Endothelial cell of umbilical vein (primary cell): ENCODE data around the gene SPPL3. TPM values are rescaled to one million over a fixed set of nuclear protein-coding genes. Genes with fewer than 3 reads are reported as not detected.

Experiments
- BruUV-seq: library from RNA; stranded (reverse); fragments of 400-500 nt; replicated peaks from 2 replicates; lab custom pipeline; 2021; lab: Mats Ljungman, UMichigan
- CTCF ChIA-PET: fragments of 300-600, 350-600 bp; sonication (Branson Sonifier 250); formaldehyde crosslinking; loops from one replicate; lab custom pipeline; 2021; ENCODE audit warnings: antibody characterized with exemption, inconsistent platforms; lab: Charles Lee
- POLR2A ChIA-PET: fragments of 300-600, 350-600 bp; sonication (Branson Sonifier 250); formaldehyde crosslinking; loops from one replicate; lab custom pipeline; 2021; ENCODE audit warnings: antibody characterized with exemption, inconsistent platforms; lab: Charles Lee
- DNase-seq: peaks from one replicate; pipeline ENCODE4 v3.0.0-alpha.2; 2011; ENCODE audit warnings: low read depth, low spot score
- FAIRE-seq: peaks from 2 replicates; lab custom pipeline; 2011; peaks lifted over from hg19 to GRCh38; lab: Jason Lieb, UNC
- H2AFZ ChIP-seq: 2 replicates; pipeline ENCODE4 v1.6.0; 2012; ENCODE audit warnings: low read depth, low read length, control low read depth, inconsistent platforms
- H3K27ac ChIP-seq: 2 replicates; pipeline ENCODE4 v1.5.1; 2011; ENCODE audit warnings: low read depth, mild to moderate bottlenecking, control low read depth, low read length, moderate library complexity; ENCODE audit not compliant: insufficient read depth
- H3K27me3 ChIP-seq, 2 experiments: 2 replicates each; pipeline versions ENCODE4 v1.6.0 to v1.6.1; 2011; ENCODE audit warnings: low read length in 2 of 2, mixed read lengths in 1 of 2; ENCODE audit not compliant: control insufficient read depth in 2 of 2, insufficient read depth in 2 of 2
- H3K36me3 ChIP-seq, 2 experiments: 2 replicates in 1 of 2; 3 replicates in 1 of 2; pipeline ENCODE4 v1.5.1; 2011; ENCODE audit warnings: low read length in 2 of 2, mild to moderate bottlenecking in 1 of 2, moderate library complexity in 1 of 2; ENCODE audit not compliant: control insufficient read depth in 2 of 2, insufficient read depth in 2 of 2; ENCODE audit errors: extremely low read depth in 1 of 2
- H3K4me1 ChIP-seq: 3 replicates; pipeline ENCODE4 v1.5.1; 2011; ENCODE audit warnings: mild to moderate bottlenecking, low read length; ENCODE audit not compliant: control insufficient read depth, insufficient read depth; ENCODE audit errors: extremely low read depth
- H3K4me2 ChIP-seq: 2 replicates; pipeline ENCODE4 v1.6.1; 2011; ENCODE audit warnings: low read length, control low read depth, mixed read lengths; ENCODE audit not compliant: insufficient read depth
- H3K4me3 ChIP-seq, 3 experiments: fragments of 200-600 bp in 1 of 3; sonication (generic), shearing (Covaris generic) in 1 of 3; replicated peaks in 1 of 3; 2 replicates each; pipeline ENCODE4 v1.5.1; 2011 to 2016; ENCODE audit warnings: control low read depth in 3 of 3, low read length in 3 of 3, mild to moderate bottlenecking in 2 of 3, inconsistent platforms in 1 of 3, low read depth in 1 of 3, moderate library complexity in 1 of 3; ENCODE audit not compliant: insufficient read depth in 1 of 3
- H3K79me2 ChIP-seq: 2 replicates; pipeline ENCODE4 v1.6.0; 2012; ENCODE audit warnings: low read length, inconsistent platforms; ENCODE audit not compliant: control insufficient read depth, insufficient read depth
- H3K9ac ChIP-seq: replicated peaks from 2 replicates; pipeline ENCODE3; 2011; ENCODE audit warnings: low read length, control low read depth; ENCODE audit not compliant: insufficient read depth; ENCODE audit errors: extremely low read depth
- H3K9me1 ChIP-seq: replicated peaks from 3 replicates; pipeline ENCODE4 v1.6.0; 2011; ENCODE audit warnings: mild to moderate bottlenecking, low read length; ENCODE audit not compliant: control insufficient read depth, insufficient read depth; ENCODE audit errors: extremely low read depth
- H3K9me3 ChIP-seq: replicated peaks from 2 replicates; pipeline ENCODE4 v1.5.1; 2012; ENCODE audit warnings: low read length, inconsistent platforms; ENCODE audit not compliant: control insufficient read depth, insufficient read depth
- H4K20me1 ChIP-seq: replicated peaks from 2 replicates; pipeline ENCODE3; 2011; ENCODE audit warnings: mild to moderate bottlenecking, low read length; ENCODE audit not compliant: control insufficient read depth, insufficient read depth; ENCODE audit errors: extremely low read depth
- CTCF ChIP-seq, 2 donors: IDR thresholded peaks; 1 replicate in 1 of 2; 2 replicates in 1 of 2; pipeline ENCODE4 v1.5.1; 2011; ENCODE audit warnings: low read length in 2 of 2, mild to moderate bottlenecking in 2 of 2, moderate library complexity in 2 of 2, control low read depth in 1 of 2, inconsistent platforms in 1 of 2, low read depth in 1 of 2; ENCODE audit not compliant: insufficient read depth in 1 of 2; ENCODE audit errors: extremely low read depth in 1 of 2
- EZH2 ChIP-seq: IDR thresholded peaks from 2 replicates; pipeline ENCODE4 v1.6.1; 2012; ENCODE audit warnings: borderline replicate concordance, low read depth, mild to moderate bottlenecking, moderate library complexity, low read length, inconsistent platforms; ENCODE audit not compliant: severe bottlenecking
- FOS ChIP-seq: IDR thresholded peaks from 2 replicates; pipeline ENCODE4 v1.6.1; 2011; ENCODE audit warnings: mild to moderate bottlenecking, low read length, moderate library complexity, borderline replicate concordance; ENCODE audit not compliant: insufficient read depth
- GATA2 ChIP-seq: IDR thresholded peaks from 2 replicates; pipeline ENCODE4 v1.7.0; 2011; ENCODE audit warnings: low read depth, mild to moderate bottlenecking, moderate library complexity, mixed read lengths, low read length; ENCODE audit not compliant: insufficient read length, insufficient read depth
- JUN ChIP-seq: IDR thresholded peaks from 2 replicates; pipeline ENCODE4 v1.6.1; 2011; ENCODE audit warnings: borderline replicate concordance, low read depth; ENCODE audit not compliant: insufficient read length, insufficient read depth
- MAX ChIP-seq: IDR thresholded peaks from 2 replicates; pipeline ENCODE4 v1.6.1; 2011; ENCODE audit not compliant: insufficient read depth, insufficient read length
- MYC ChIP-seq: IDR thresholded peaks from one replicate; pipeline ENCODE4 v1.6.1; 2011; ENCODE audit warnings: mild to moderate bottlenecking, low read depth, low read length
- POLR2A ChIP-seq: IDR thresholded peaks from 2 replicates; pipeline ENCODE4 v1.6.1; 2012; ENCODE audit warnings: low read depth, mild to moderate bottlenecking, control low read depth, low read length
- POLR2AphosphoS5 ChIP-seq: IDR thresholded peaks from 2 replicates; pipeline ENCODE4 v1.6.1; 2012; ENCODE audit warnings: low read depth, mild to moderate bottlenecking, control low read depth, low read length, moderate library complexity; ENCODE audit not compliant: insufficient read depth
- dilution Hi-C: fragments of 300-500 bp; cut with MboI; formaldehyde crosslinking; loops from one replicate; pipeline ENCODE4 v1.15.0; 2019; ENCODE audit warnings: low sequenced_read_pairs; ENCODE audit not compliant: extremely low pct_ligation_motif_present
- intact Hi-C: fragments of 100-400 bp; cut with micrococcal nuclease; formaldehyde crosslinking; loops from one replicate; pipeline ENCODE4 v1.10.0; 2022
- polyA plus RNA-seq, 4 experiments: library from polyadenylated mRNA; depleted of rRNA in 3 of 4; stranded (reverse) in 3 of 4; unstranded in 1 of 4; fragments of >200 nt; gene quantifications; 2 replicates each; pipeline versions ENCODE4 v1.2.1 to v1.2.3, GENCODE V29; 2011 to 2012; ENCODE audit warnings: missing spikeins in 1 of 4
- total RNA-seq: library from RNA; stranded (reverse); gene quantifications from 2 replicates; pipeline ENCODE4 v1.2.3, GENCODE V29; 2021

The SPPL3 gene
- total and polyA plus RNA-seq, 2 donors (not counting 3 experiments of a cell fraction or from before 2014, with no cell fraction given): 30.6 to 53.0 TPM

DNA sequence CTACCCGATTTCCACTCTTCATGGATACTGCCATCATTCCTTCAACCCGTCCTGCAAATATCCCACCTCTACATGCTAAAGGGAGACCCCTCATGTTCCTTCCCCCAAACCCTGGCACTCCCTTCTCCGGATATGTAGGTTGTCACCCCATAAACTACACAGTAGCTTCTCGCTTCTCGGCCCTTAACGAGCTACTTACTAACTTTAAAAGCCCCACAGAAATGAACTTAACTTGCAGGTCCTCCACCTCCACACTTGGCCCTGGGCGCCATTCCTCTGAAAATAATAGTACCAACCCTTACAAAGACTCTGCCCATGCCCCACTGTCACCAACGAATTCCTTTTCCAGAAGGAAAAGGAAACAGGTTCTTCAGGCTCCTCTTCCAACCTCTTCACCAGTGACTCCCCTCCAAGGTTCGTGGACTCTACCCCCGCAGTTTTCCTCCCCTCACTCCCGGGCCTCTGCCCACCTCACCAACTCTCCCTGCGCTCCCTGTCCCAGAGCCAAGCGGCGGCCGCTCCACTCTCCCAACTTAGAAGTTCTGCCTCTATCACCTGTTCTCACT lies 1.2 kb downstream of the SPPL3 start:
- CTCF ChIA-PET: interaction anchor here (0.7 to 1.9 kb wide), 5 partner anchors 10 to 103 kb away, joined by 3 to 5 read pairs (median 4); no protein-coding TSS in a partner anchor
- H3K79me2 ChIP-seq: peaks cover 49% of the 10 kb centered on the region
- DNase-seq (peak; percentile 33), FAIRE-seq (no peak)
- intact Hi-C loops (loop anchor here (1.0 kb wide), 1 partner anchor 178 kb away; the partner anchor contains the start of gene ACADS), dilution Hi-C loops (no loop called here)
- H3K4me2 ChIP-seq: peak overlapping the region; percentile 88
- H3K9me1 ChIP-seq: no peaks in the 10 kb centered on the region
- no TSS peak for BruUV-seq
- peaks cover 0 to 2% of the 10 kb centered on the region in 2 experiments for H3K36me3 ChIP-seq
- no peak overlapping the region for H2AFZ ChIP-seq
- peaks cover 6% of the 10 kb centered on the region for H4K20me1 ChIP-seq
- TF ChIP-seq MAX (no peak), CTCF (IDR thresholded peaks at IDR 0.05; ENCODE audit: extremely low read depth in 1 of 2, insufficient read depth in 1 of 2, low read depth in 1 of 2, low read length in 2 of 2) (no peak), POLR2AphosphoS5 (no peak), POLR2A (no peak), GATA2 (no peak), JUN (no peak), FOS (no peak), EZH2 (no peak), MYC (no peak)
- H3K9me3 ChIP-seq: no peaks in the 10 kb centered on the region
- peaks cover 9% of the 10 kb centered on the region for H3K4me1 ChIP-seq
- no peaks in the 10 kb centered on the region for H3K27me3 ChIP-seq
- POLR2A ChIA-PET: no interaction called here
- H3K4me3 ChIP-seq: peak overlapping the region; percentile 45 to 92 (median 69)
- H3K27ac ChIP-seq: no peak overlapping the region
- H3K9ac ChIP-seq: peak overlapping the region; percentile 60
